GM12864 (cell line): ENCODE measurements around the gene ASCL2.

Experiments
- DNase-seq: peaks from one replicate; pipeline ENCODE4 v3.0.0-alpha.2; 2011; ENCODE audit warnings: low read depth
- H3K4me3 ChIP-seq: 2 replicates; pipeline ENCODE4 v1.5.1; 2011; ENCODE audit warnings: mild to moderate bottlenecking, low read depth, low read length, control low read depth
- CTCF ChIP-seq: IDR thresholded peaks from 2 replicates; pipeline ENCODE4 v1.5.1; 2011; ENCODE audit warnings: low read depth, mild to moderate bottlenecking, moderate library complexity, low read length, control low read depth, inconsistent platforms; ENCODE audit errors: missing control alignments

Gene ASCL2

GRCh38 chr11:2220173-2220771, 50.1 kb downstream of the ASCL2 start:
- no peak overlapping the region for H3K4me3 ChIP-seq
- no peak for DNase-seq
- no peak for TF ChIP-seq CTCF

GRCh38 chr11:2219318-2220017, 50.9 kb downstream of the ASCL2 start:
- DNase-seq, result no peak
- TF ChIP-seq CTCF, result no peak
- no peak overlapping the region for H3K4me3 ChIP-seq
